NCI-H187 treated with DMSO at 0.1 percent for 48 hours (cell line): ENCODE data around the gene CIB4.

Experiments
- DNase-seq: peaks from one replicate; lab custom pipeline; 2025; lab: John Stamatoyannopoulos, UW

The CIB4 gene

GRCh38 chr2:26550276-26551015 lies 90.7 kb downstream of the CIB4 start:
- DNase-seq, result no peak

- DNase-seq, result no peak
Observed at GRCh38 chr2:26542676-26543505, 98.3 kb downstream of the CIB4 start.

- peak; percentile 79 for DNase-seq
Observed at GRCh38 chr2:26542194-26542455, 99.0 kb downstream of the CIB4 start.

GRCh38 chr2:26541401-26542193 lies 99.6 kb downstream of the CIB4 start:
- peak; percentile 94 for DNase-seq

- DNase-seq, result peak; percentile 50
Observed at GRCh38 chr2:26540961-26541360, 100.2 kb downstream of the CIB4 start.

- DNase-seq, result no peak
Observed at GRCh38 chr2:26540306-26540705, 100.9 kb downstream of the CIB4 start.

GRCh38 chr2:26537826-26538475 lies 103.2 kb downstream of the CIB4 start:
- DNase-seq, result no peak

GRCh38 chr2:26537069-26537825 lies 103.9 kb downstream of the CIB4 start:
- no peak for DNase-seq

GRCh38 chr2:26536371-26537068 lies 104.6 kb downstream of the CIB4 start:
- no peak for DNase-seq

- no peak for DNase-seq
Observed at GRCh38 chr2:26535663-26536275, 105.4 kb downstream of the CIB4 start.

- no peak for DNase-seq
Observed at GRCh38 chr2:26534865-26535662, 106.1 kb downstream of the CIB4 start.

- DNase-seq, result no peak
Observed at GRCh38 chr2:26534098-26534864, 106.9 kb downstream of the CIB4 start.

GRCh38 chr2:26533661-26534060 lies 107.5 kb downstream of the CIB4 start:
- DNase-seq, result no peak

- DNase-seq, result no peak
Observed at GRCh38 chr2:26532301-26533250, 108.6 kb downstream of the CIB4 start.
